ENCODE data around the gene ABHD14A.

ABHD14A gene

GRCh38 chr3:51969841-51970240, 5.0 kb upstream of the ABHD14A start:
- no peak for TF ChIP-seq TAF1 (IDR thresholded peaks at IDR 0.05; ENCODE audit: low read depth)

DNA sequence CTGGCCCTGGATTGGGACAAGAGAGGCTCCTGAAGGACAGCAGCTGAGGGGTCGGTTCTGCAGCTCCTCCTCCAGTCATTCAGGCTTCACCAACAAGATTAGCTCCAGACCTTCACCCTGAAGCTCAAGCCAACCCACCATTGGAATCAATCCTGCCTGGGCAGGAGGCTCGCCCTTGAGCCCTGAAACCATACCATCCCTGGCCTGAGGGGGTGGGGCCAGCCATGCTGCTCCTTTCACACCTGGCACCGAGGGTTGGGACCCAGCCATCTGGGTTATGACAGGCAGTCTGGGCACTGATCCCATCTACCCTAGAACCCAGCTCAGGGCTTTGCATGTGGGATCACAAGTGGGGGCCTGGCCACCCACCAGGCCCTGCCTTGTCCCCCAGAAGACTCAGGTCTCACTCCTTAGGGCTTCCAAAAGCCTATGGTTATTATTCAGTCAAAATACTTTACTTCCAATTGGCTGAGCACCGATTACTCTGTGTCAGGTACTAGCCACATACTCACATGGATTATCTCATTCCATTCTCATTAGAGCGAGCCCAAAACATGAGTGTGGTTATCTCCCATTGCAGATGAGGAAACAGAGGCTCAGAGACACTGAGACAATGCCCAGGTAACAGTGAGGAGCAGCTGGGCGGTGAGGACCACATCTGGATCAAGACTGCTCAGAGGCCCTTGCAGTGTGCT, 4.1 kb upstream of the ABHD14A start:
- no peak for TF ChIP-seq EGR1 (IDR thresholded peaks at IDR 0.05)
- no peak for TF ChIP-seq NFIC (IDR thresholded peaks at IDR 0.05)
- no peak for TF ChIP-seq TCF12 (IDR thresholded peaks at IDR 0.05; ENCODE audit: low read depth)
- no peak for TF ChIP-seq ZBTB7A (IDR thresholded peaks at IDR 0.05; ENCODE audit: low read depth)
- no peak for TF ChIP-seq CEBPB (IDR thresholded peaks at IDR 0.05)
- no peak for TF ChIP-seq MAX (IDR thresholded peaks at IDR 0.05)
- TF ChIP-seq YY1 (IDR thresholded peaks at IDR 0.05; ENCODE audit: low read depth) = no peak
- no peak for TF ChIP-seq TAF1 (IDR thresholded peaks at IDR 0.05; ENCODE audit: low read depth)
- no peak for TF ChIP-seq CREB1 (IDR thresholded peaks at IDR 0.05; ENCODE audit: low read depth)
- TF ChIP-seq EP300 (IDR thresholded peaks at IDR 0.05; ENCODE audit: borderline replicate concordance) = no peak
- TF ChIP-seq, protein P1, sequence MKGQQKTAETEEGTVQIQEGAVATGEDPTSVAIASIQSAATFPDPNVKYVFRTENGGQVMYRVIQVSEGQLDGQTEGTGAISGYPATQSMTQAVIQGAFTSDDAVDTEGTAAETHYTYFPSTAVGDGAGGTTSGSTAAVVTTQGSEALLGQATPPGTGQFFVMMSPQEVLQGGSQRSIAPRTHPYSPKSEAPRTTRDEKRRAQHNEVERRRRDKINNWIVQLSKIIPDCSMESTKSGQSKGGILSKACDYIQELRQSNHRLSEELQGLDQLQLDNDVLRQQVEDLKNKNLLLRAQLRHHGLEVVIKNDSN (IDR thresholded peaks at IDR 0.05) = no peak

DNA sequence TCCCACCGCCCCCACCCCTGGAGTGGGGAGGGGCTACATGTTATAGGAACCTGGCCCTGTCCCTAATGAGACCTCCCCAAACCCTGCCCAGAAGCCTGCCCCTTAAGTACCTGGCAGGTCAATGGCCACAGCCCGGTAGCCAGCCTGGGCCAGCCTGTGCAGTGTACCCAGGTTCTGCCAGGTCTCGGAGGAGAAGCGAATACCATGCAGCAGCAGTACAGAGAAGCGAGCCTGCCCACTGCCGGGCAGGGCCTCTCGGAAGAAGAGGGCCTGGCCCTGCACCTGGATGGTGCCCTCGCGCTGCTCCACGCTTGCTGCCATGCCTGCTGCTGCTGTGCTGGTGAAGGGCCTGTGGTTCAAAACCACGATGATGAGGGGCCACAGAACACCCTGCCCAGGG, 3.5 kb upstream of the ABHD14A start:
- TF ChIP-seq TEAD4 (IDR thresholded peaks at IDR 0.05) = no peak
- TF ChIP-seq EGR1 (IDR thresholded peaks at IDR 0.05) = no peak
- no peak for TF ChIP-seq REST (IDR thresholded peaks at IDR 0.05; ENCODE audit: low read depth)
- no peak for TF ChIP-seq TCF12 (IDR thresholded peaks at IDR 0.05; ENCODE audit: low read depth)
- TF ChIP-seq EP300 (IDR thresholded peaks at IDR 0.05; ENCODE audit: borderline replicate concordance) = no peak
- TF ChIP-seq CEBPB (IDR thresholded peaks at IDR 0.05) = no peak

DNA sequence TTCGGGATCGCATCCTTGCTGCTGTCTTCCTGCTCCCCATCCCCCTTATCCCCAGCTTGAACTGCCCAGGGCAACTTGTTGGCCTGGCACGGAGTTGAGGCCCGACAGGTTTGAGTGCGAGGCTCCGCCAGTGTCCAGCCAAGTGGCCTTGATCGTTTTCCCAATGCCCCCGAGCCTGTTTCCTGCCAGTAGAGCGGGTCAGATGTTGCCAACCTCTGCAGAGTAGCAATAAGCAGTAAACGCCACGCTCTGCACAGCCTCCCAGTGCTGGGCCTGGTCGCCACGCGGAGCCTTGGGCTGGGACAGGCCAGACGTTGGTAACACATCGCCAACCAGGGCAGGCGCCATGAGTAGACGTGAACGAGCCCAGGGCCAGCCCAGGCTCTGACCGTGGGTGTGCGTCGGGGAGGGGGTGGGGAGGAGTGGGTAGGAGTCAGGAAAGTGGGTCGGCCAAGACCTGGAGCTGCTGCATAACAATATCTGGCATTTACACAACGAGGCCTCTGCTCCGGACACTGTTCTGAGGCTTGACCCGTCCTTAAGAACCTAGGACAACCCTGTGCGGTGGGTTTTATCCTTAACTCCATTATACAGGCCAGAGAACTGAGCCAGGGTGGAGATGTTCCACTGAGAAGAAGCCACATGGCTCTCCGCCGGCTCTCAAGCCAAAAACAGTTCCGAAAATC, 444 bp upstream of the ABHD14A start:
- TF ChIP-seq TEAD4 (IDR thresholded peaks at IDR 0.05) (no peak), CREB1 (IDR thresholded peaks at IDR 0.05; ENCODE audit: low read depth) (no peak), YY1 (IDR thresholded peaks at IDR 0.05; ENCODE audit: low read depth) (0 out of 2 replicates have a peak, but pooled peaks have one; percentile 17)

- peak; percentile 16; the same call in 1 of the 2 replicates for TF ChIP-seq RAD21 (IDR thresholded peaks at IDR 0.05; ENCODE audit: low read depth)
- peak; percentile 69 for TF ChIP-seq EGR1 (IDR thresholded peaks at IDR 0.05)
- no peak for TF ChIP-seq CREB1 (IDR thresholded peaks at IDR 0.05; ENCODE audit: low read depth)
- TF ChIP-seq ZBTB7A (IDR thresholded peaks at IDR 0.05; ENCODE audit: low read depth) = no peak
Measured at GRCh38 chr3:51975852-51976549, 1.1 kb downstream of the ABHD14A start.

DNA sequence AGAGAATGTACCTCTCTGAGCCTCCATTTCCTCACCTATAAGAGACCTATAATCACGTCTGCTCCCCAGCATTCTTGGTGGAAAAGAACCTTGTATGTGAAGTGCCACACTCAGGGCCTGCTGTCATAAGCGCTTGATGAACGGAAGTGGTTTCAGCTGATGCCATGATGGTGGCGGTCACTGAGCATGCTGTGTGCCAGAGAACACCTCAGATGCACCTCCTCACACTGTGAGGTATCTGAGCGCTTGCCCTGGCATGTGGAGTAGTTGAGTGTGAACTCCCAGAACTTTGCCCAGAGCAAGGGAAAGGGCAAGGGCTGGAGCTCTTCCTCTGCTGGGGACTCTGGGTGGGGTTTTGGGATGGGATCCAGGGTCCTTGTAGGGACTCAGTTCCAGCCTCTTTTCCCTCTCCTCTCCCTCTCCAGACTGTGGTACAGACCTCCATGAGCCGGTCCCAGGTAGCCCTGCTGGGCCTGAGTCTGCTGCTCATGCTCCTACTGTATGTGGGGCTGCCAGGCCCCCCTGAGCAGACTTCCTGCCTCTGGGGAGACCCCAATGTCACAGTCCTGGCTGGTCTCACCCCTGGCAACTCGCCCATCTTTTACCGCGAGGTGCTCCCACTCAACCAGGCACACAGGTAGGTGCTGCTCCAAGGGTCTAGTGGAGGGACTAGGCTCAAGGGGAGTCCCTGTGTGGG, 2.7 kb downstream of the ABHD14A start:
- TF ChIP-seq CEBPB (IDR thresholded peaks at IDR 0.05) (no peak), TAF1 (IDR thresholded peaks at IDR 0.05; ENCODE audit: low read depth) (no peak), MAX (IDR thresholded peaks at IDR 0.05) (no peak), REST (IDR thresholded peaks at IDR 0.05; ENCODE audit: low read depth) (no peak), CREB1 (IDR thresholded peaks at IDR 0.05; ENCODE audit: low read depth) (no peak), NFIC (IDR thresholded peaks at IDR 0.05) (no peak), RAD21 (IDR thresholded peaks at IDR 0.05; ENCODE audit: low read depth) (no peak), TEAD4 (IDR thresholded peaks at IDR 0.05) (no peak), FOXM1 (IDR thresholded peaks at IDR 0.05; ENCODE audit: borderline replicate concordance, low read depth) (no peak), YY1 (IDR thresholded peaks at IDR 0.05; ENCODE audit: low read depth) (no peak), ZBTB7A (IDR thresholded peaks at IDR 0.05; ENCODE audit: low read depth) (no peak), EGR1 (IDR thresholded peaks at IDR 0.05) (no peak), EP300 (IDR thresholded peaks at IDR 0.05; ENCODE audit: borderline replicate concordance) (no peak), TCF12 (IDR thresholded peaks at IDR 0.05; ENCODE audit: low read depth) (no peak)
- TF ChIP-seq, protein P1 (IDR thresholded peaks at IDR 0.05) = no peak
